ENCODE data around the gene FHOD3. TPM values are rescaled to one million over a fixed set of nuclear protein-coding genes. Genes with fewer than 3 reads are reported as not detected.

The FHOD3 gene
- total and polyA plus RNA-seq, 2 of the 13 experiments (the other 11 are each of a cell fraction or from before 2014, with no cell fraction given): 0.07 TPM; not detected in 1

GRCh38 chr18:36503477-36503876, 206.0 kb downstream of the FHOD3 start:
- Histone ChIP-seq H3K4me1 (ENCODE audit: insufficient read depth, low read length) (no peaks in the 10 kb centered on the region), H3K27ac (ENCODE audit: extremely low read length, insufficient read depth, low read length) (no peak overlapping the region), H3K79me2 (ENCODE audit: insufficient read depth, low read length) (no peaks in the 10 kb centered on the region), H3K4me2 (ENCODE audit: low read depth, low read length) (no peak overlapping the region), H3K4me3 (replicated peaks in 1 of 3; ENCODE audit: insufficient read depth in 1 of 3, low read depth in 2 of 3, low read length in 3 of 3) (no peak overlapping the region), H3K36me3 (replicated peaks in 1 of 2; ENCODE audit: control insufficient read depth in 1 of 2, insufficient read depth in 2 of 2, low read length in 2 of 2) (no peaks in the 10 kb centered on the region), H2AFZ (ENCODE audit: low read length) (no peak overlapping the region), H3K9ac (ENCODE audit: insufficient read depth, low read depth, low read length) (no peak overlapping the region), H4K20me1 (ENCODE audit: insufficient read depth, low read length) (no peaks in the 10 kb centered on the region), H3K9me3 (ENCODE audit: low read length) (no peaks in the 10 kb centered on the region), H3K27me3 (ENCODE audit: control insufficient read depth in 1 of 2, insufficient read depth in 2 of 2, low read length in 2 of 2) (no peaks in the 10 kb centered on the region)
- intact Hi-C loops (cut with micrococcal nuclease; ENCODE audit: unreplicated experiment) (no loop called here), in situ Hi-C loops (cut with HindIII; ENCODE audit: extremely low pct_ligation_motif_present, low pct_unique_long_range_greater_than_20kb) (no loop called here)
- DNase-seq (ENCODE audit: low spot score) (no peak), FAIRE-seq (no peak), ATAC-seq (peak; percentile 51; the same call in 2 of the 3 replicates)
- TF ChIP-seq STAG1 (CRISPR knock-in tag; IDR thresholded peaks at IDR 0.05) (0 out of 2 replicates have a peak, but pooled peaks have one; percentile 6), ZNF740 (CRISPR knock-in tag; IDR thresholded peaks at IDR 0.05) (no peak), CTCF (CRISPR knock-in tag; IDR thresholded peaks at IDR 0.05) (peak; percentile 13; the same call in 1 of the 2 replicates), SMC3 (IDR thresholded peaks at IDR 0.05; ENCODE audit: low read length) (peak; percentile 12; the same call in 1 of the 2 replicates)
- TF ChIP-seq, protein P1, sequence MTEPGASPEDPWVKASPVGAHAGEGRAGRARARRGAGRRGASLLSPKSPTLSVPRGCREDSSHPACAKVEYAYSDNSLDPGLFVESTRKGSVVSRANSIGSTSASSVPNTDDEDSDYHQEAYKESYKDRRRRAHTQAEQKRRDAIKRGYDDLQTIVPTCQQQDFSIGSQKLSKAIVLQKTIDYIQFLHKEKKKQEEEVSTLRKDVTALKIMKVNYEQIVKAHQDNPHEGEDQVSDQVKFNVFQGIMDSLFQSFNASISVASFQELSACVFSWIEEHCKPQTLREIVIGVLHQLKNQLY (CRISPR knock-in tag; IDR thresholded peaks at IDR 0.05): no peak
- TF ChIP-seq, protein P2, sequence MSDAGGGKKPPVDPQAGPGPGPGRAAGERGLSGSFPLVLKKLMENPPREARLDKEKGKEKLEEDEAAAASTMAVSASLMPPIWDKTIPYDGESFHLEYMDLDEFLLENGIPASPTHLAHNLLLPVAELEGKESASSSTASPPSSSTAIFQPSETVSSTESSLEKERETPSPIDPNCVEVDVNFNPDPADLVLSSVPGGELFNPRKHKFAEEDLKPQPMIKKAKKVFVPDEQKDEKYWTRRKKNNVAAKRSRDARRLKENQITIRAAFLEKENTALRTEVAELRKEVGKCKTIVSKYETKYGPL (CRISPR knock-in tag; IDR thresholded peaks at IDR 0.05): no peak
- ChIA-PET CTCF (ENCODE audit: low intra/inter-chr PET ratio, low total read pairs) (no interaction called here), POLR2A (no interaction called here)
- 6% methylated on average over 3 of the region's 3 CpGs for WGBS (ENCODE audit: low lambda C conversion rate)
- BruUV-seq (replicated peaks): no TSS peak

Data from HepG2 (cell line).